Naive thymus-derived CD4-positive, alpha-beta T cell (primary cell): ENCODE results near the gene PCCA. TPM values are rescaled to one million over a fixed set of nuclear protein-coding genes. Genes with fewer than 3 reads are reported as not detected.
A peak's percentile ranks its signal among the peaks of the same experiment; 100 is the strongest.

Source experiments
- ATAC-seq: fragments of 150-1000 bp; cut with Tn5 transposase; 2 replicates; pipeline ENCODE4 v1.10.0; 2021; ENCODE audit warnings: mild to moderate bottlenecking, moderate library complexity
- CTCF ChIA-PET: fragments of 350-600 bp; sonication (Branson Sonifier 250); formaldehyde crosslinking; loops from one replicate; lab custom pipeline; 2021; ENCODE audit warnings: antibody characterized with exemption; lab: Charles Lee
- POLR2A ChIA-PET: fragments of 350-600 bp; sonication (Branson Sonifier 250); formaldehyde crosslinking; loops from one replicate; lab custom pipeline; 2021; ENCODE audit warnings: antibody characterized with exemption, inconsistent platforms; lab: Charles Lee
- DNase-seq, 9 donors: peaks; one replicate each; pipeline versions ENCODE4 v3.0.0 to v3.0.0-alpha.2; 2020 to 2022; ENCODE audit warnings: mixed read lengths in 1 of 9
- H3K27ac ChIP-seq: one replicate; pipeline ENCODE4 v1.7.0; 2013; ENCODE audit warnings: mild to moderate bottlenecking, low read depth, low read length, moderate library complexity
- H3K27me3 ChIP-seq, 2 donors: one replicate each; pipeline ENCODE4 v1.7.0; 2013; ENCODE audit warnings: low read length in 2 of 2, mild to moderate bottlenecking in 2 of 2, moderate library complexity in 2 of 2; ENCODE audit not compliant: control insufficient read depth in 2 of 2, insufficient read depth in 2 of 2
- H3K36me3 ChIP-seq, 3 experiments: 1 replicate in 2 of 3; 2 replicates in 1 of 3; pipeline ENCODE4 v1.7.0; 2013; ENCODE audit warnings: low read length in 3 of 3, mild to moderate bottlenecking in 3 of 3, moderate library complexity in 1 of 3; ENCODE audit not compliant: insufficient read depth in 3 of 3, control insufficient read depth in 2 of 3
- H3K4me1 ChIP-seq, 2 donors: one replicate each; pipeline ENCODE4 v1.7.0; 2013; ENCODE audit warnings: low read length in 2 of 2, mild to moderate bottlenecking in 2 of 2, moderate library complexity in 1 of 2; ENCODE audit not compliant: control insufficient read depth in 2 of 2, insufficient read depth in 2 of 2
- H3K4me3 ChIP-seq: 2 replicates; pipeline ENCODE4 v1.7.0; 2013; ENCODE audit warnings: mild to moderate bottlenecking, low read length
- H3K9me3 ChIP-seq, 3 experiments: 1 replicate in 2 of 3; 2 replicates in 1 of 3; pipeline ENCODE4 v1.7.0; 2013; ENCODE audit warnings: low read length in 3 of 3; ENCODE audit not compliant: control insufficient read depth in 2 of 3
- H3K27ac Mint-ChIP-seq, 9 donors: one replicate each; pipeline ENCODE4 v1.8.0; 2020 to 2022; ENCODE audit warnings: mixed read lengths in 9 of 9, mild to moderate bottlenecking in 8 of 9, moderate library complexity in 5 of 9, inconsistent platforms in 2 of 9
- H3K27me3 Mint-ChIP-seq, 5 donors: one replicate each; pipeline ENCODE4 v1.8.0; 2021 to 2022; ENCODE audit warnings: mixed read lengths in 5 of 5, mild to moderate bottlenecking in 1 of 5
- H3K36me3 Mint-ChIP-seq, 5 donors: one replicate each; pipeline ENCODE4 v1.8.0; 2020 to 2022; ENCODE audit warnings: mixed read lengths in 5 of 5, mild to moderate bottlenecking in 3 of 5, inconsistent platforms in 1 of 5
- H3K4me1 Mint-ChIP-seq, 7 donors: one replicate each; pipeline ENCODE4 v1.8.0; 2020 to 2022; ENCODE audit warnings: mixed read lengths in 7 of 7, mild to moderate bottlenecking in 3 of 7, inconsistent platforms in 1 of 7
- H3K4me3 Mint-ChIP-seq, 10 donors: one replicate each; pipeline ENCODE4 v1.8.0; 2020 to 2022; ENCODE audit warnings: mild to moderate bottlenecking in 10 of 10, mixed read lengths in 10 of 10, moderate library complexity in 6 of 10, inconsistent platforms in 2 of 10
- H3K9me3 Mint-ChIP-seq, 11 donors: one replicate each; pipeline ENCODE4 v1.8.0; 2020 to 2022; ENCODE audit warnings: mixed read lengths in 11 of 11, mild to moderate bottlenecking in 4 of 11, inconsistent platforms in 1 of 11, moderate library complexity in 1 of 11
- intact Hi-C, 2 donors: fragments of 100-400 bp; cut with micrococcal nuclease; formaldehyde crosslinking; loops; one replicate each; pipeline ENCODE4 v1.15.1; 2023
- polyA plus RNA-seq, 2 donors: library from polyadenylated mRNA; unstranded; fragments of 300-500 nt; fragmentation: Illumina TruSeq; gene quantifications; one replicate each; pipeline ENCODE4 v1.2.3, GENCODE V29; 2021
- total RNA-seq, 6 experiments: library from RNA in 5 of 6; stranded (reverse) in 5 of 6; gene quantifications; 1 replicate in 5 of 6; 2 replicates in 1 of 6; pipeline ENCODE4 v1.2.3 and lab custom pipeline; 2021 to 2026

Gene PCCA
- total and polyA plus RNA-seq, 7 experiments from 2014 or later = 7.3 to 14.6 (median 11.3) TPM

- ChIA-PET CTCF (no interaction called here), POLR2A (interaction anchor here (0.6 kb wide), 1 partner anchor 9 kb away, joined by 4 read pairs; no protein-coding TSS in a partner anchor)
- Mint-ChIP-seq H3K4me3 (no peak overlapping the region), H3K36me3 (peaks cover 0 to 23% (median 0%) of the 10 kb centered on the region in 5 donors), H3K4me1 (no peaks in the 10 kb centered on the region), H3K27me3 (no peaks in the 10 kb centered on the region), H3K27ac (peak overlapping the region in 1 of 9 donors; percentile 27), H3K9me3 (no peaks in the 10 kb centered on the region)
- DNase-seq (no peak), ATAC-seq (no peak)
- intact Hi-C loops = no loop called here
- Histone ChIP-seq H3K4me1 (no peaks in the 10 kb centered on the region), H3K27ac (no peak overlapping the region), H3K4me3 (no peak overlapping the region), H3K27me3 (no peaks in the 10 kb centered on the region), H3K9me3 (no peaks in the 10 kb centered on the region), H3K36me3 (no peaks in the 10 kb centered on the region)
Measured at GRCh38 chr13:100304229-100304628, 215.3 kb downstream of the PCCA start.

GRCh38 chr13:100305398-100305797 is 216.5 kb downstream of the PCCA start:
- no peak overlapping the region for H3K27ac ChIP-seq
- no peaks in the 10 kb centered on the region for H3K4me1 ChIP-seq
- H3K9me3 ChIP-seq = no peaks in the 10 kb centered on the region
- intact Hi-C loops = no loop called here
- ChIA-PET CTCF (no interaction called here), POLR2A (no interaction called here)
- Mint-ChIP-seq H3K27me3 (no peaks in the 10 kb centered on the region), H3K4me1 (no peaks in the 10 kb centered on the region), H3K4me3 (no peak overlapping the region), H3K36me3 (peaks cover 0 to 34% (median 8%) of the 10 kb centered on the region in 5 donors), H3K27ac (no peak overlapping the region), H3K9me3 (no peaks in the 10 kb centered on the region)
- no peaks in the 10 kb centered on the region for H3K36me3 ChIP-seq
- DNase-seq = no peak
- no peaks in the 10 kb centered on the region for H3K27me3 ChIP-seq
- no peak overlapping the region for H3K4me3 ChIP-seq
- no peak for ATAC-seq

GRCh38 chr13:100306030-100306429 is 217.1 kb downstream of the PCCA start:
- Histone ChIP-seq H3K27ac (no peak overlapping the region), H3K27me3 (no peaks in the 10 kb centered on the region), H3K4me3 (no peak overlapping the region), H3K36me3 (no peaks in the 10 kb centered on the region), H3K9me3 (no peaks in the 10 kb centered on the region), H3K4me1 (no peaks in the 10 kb centered on the region)
- DNase-seq (no peak), ATAC-seq (no peak)
- Mint-ChIP-seq H3K27ac (no peak overlapping the region), H3K4me1 (no peaks in the 10 kb centered on the region), H3K36me3 (peaks cover 0 to 36% (median 10%) of the 10 kb centered on the region in 5 donors), H3K4me3 (no peak overlapping the region), H3K9me3 (no peaks in the 10 kb centered on the region), H3K27me3 (no peaks in the 10 kb centered on the region)
- intact Hi-C loops = no loop called here
- CTCF ChIA-PET = no interaction called here
- POLR2A ChIA-PET = no interaction called here

- POLR2A ChIA-PET = interaction anchor here (0.7 kb wide), 1 partner anchor 1585 kb away, joined by 3 read pairs; no protein-coding TSS in a partner anchor
- H3K36me3 ChIP-seq = no peaks in the 10 kb centered on the region
- Mint-ChIP-seq H3K27ac (peak overlapping the region in 1 of 9 donors; percentile 54), H3K4me3 (no peak overlapping the region), H3K27me3 (no peaks in the 10 kb centered on the region), H3K9me3 (no peaks in the 10 kb centered on the region), H3K4me1 (no peaks in the 10 kb centered on the region), H3K36me3 (peaks cover 0 to 36% (median 13%) of the 10 kb centered on the region in 5 donors)
- ATAC-seq (no peak), DNase-seq (no peak)
- no peaks in the 10 kb centered on the region for H3K9me3 ChIP-seq
- H3K4me1 ChIP-seq = no peaks in the 10 kb centered on the region
- no peak overlapping the region for H3K27ac ChIP-seq
- no peak overlapping the region for H3K4me3 ChIP-seq
- H3K27me3 ChIP-seq = no peaks in the 10 kb centered on the region
- intact Hi-C loops = no loop called here
- CTCF ChIA-PET = interaction anchor here (0.5 kb wide), 1 partner anchor 71 kb away, joined by 4 read pairs; no protein-coding TSS in a partner anchor
Measured at GRCh38 chr13:100306434-100306999, 217.6 kb downstream of the PCCA start.

- Histone ChIP-seq H3K36me3 (no peaks in the 10 kb centered on the region), H3K4me3 (no peak overlapping the region), H3K27ac (no peak overlapping the region), H3K27me3 (no peaks in the 10 kb centered on the region), H3K9me3 (no peaks in the 10 kb centered on the region), H3K4me1 (no peaks in the 10 kb centered on the region)
- H3K9me3 Mint-ChIP-seq = peaks cover 3 to 19% (median 8%) of the 10 kb centered on the region in 11 donors
- CTCF ChIA-PET = no interaction called here
- H3K4me1 Mint-ChIP-seq = no peaks in the 10 kb centered on the region
- POLR2A ChIA-PET = no interaction called here
- H3K27ac Mint-ChIP-seq = no peak overlapping the region
- ATAC-seq = no peak
- no peak for DNase-seq
- intact Hi-C loops = no loop called here
- H3K36me3 Mint-ChIP-seq = peaks cover 16 to 52% (median 51%) of the 10 kb centered on the region in 5 donors
- no peaks in the 10 kb centered on the region for H3K27me3 Mint-ChIP-seq
- no peak overlapping the region for H3K4me3 Mint-ChIP-seq
Measured at GRCh38 chr13:100314132-100314910, 225.4 kb downstream of the PCCA start.

GRCh38 chr13:100315522-100315921 is 226.6 kb downstream of the PCCA start:
- H3K4me1 Mint-ChIP-seq = no peaks in the 10 kb centered on the region
- Histone ChIP-seq H3K9me3 (no peaks in the 10 kb centered on the region), H3K4me1 (no peaks in the 10 kb centered on the region), H3K27ac (no peak overlapping the region), H3K4me3 (no peak overlapping the region), H3K36me3 (no peaks in the 10 kb centered on the region), H3K27me3 (no peaks in the 10 kb centered on the region)
- intact Hi-C loops = no loop called here
- no peak for ATAC-seq
- ChIA-PET CTCF (no interaction called here), POLR2A (no interaction called here)
- no peak overlapping the region for H3K27ac Mint-ChIP-seq
- no peak for DNase-seq
- H3K9me3 Mint-ChIP-seq = peaks cover 4 to 24% (median 10%) of the 10 kb centered on the region in 11 donors
- peaks cover 16 to 50% (median 44%) of the 10 kb centered on the region in 5 donors for H3K36me3 Mint-ChIP-seq
- H3K4me3 Mint-ChIP-seq = no peak overlapping the region
- H3K27me3 Mint-ChIP-seq = no peaks in the 10 kb centered on the region
